ENCODE data around the gene RIPOR1. TPM values are rescaled to one million over a fixed set of nuclear protein-coding genes. Genes with fewer than 3 reads are reported as not detected.
"Not testable (repeated sequence)": the region's sequence is repeated elsewhere in the genome, so short reads cannot be mapped to it uniquely, and the experiment has no call there.

Gene RIPOR1
- total RNA-seq, 1 donor from 2014 or later = 159 TPM

DNA sequence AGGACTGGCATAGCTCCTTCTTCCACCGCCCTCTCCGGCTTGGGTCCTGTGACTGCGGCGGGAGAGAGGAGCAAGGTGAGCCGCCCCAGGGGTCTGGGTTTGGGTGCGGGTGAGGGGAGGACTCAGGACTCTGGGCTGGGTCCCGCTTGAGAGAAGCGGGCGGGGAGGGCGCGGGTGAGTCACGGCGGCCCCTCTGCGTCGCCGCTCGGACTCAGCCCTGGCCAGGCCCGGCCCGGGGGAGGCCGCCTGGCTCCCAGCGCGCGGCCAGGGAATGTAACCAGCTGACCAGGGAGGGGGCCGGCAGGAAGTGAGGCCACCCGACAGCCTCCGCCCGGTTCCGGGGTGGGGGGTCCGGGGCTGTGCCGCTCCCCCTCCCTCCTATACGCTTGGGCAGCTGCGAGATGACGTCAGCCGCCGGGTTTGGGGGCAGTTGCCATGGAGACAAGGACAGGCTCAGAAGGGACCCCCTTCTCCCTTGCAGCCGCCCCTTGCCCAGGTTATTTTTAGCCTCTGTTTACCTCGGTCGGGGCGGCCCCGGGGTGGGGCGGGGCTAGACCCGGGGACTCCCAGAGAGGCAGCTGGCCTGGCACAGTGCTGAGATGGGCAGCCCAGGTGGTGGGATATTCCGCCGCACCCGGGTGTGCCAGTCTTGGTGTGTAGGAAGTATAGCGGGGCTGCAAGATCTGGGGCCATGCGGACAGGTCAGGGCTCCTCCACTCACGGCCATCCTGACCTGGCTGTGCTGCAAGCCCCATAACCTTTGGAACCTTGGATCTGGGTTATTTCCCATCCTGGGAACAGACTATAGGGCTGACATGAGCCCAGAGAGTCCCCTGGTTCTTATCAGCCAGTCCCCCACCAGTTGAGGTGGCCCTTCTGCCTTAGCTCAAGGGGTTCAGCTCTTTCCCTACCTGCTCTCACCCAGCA is 1.6 kb downstream of the RIPOR1 start:
- peak overlapping the region; percentile 95 for H3K27ac Mint-ChIP-seq
- peaks cover 14% of the 10 kb centered on the region for H3K36me3 Mint-ChIP-seq (ENCODE audit: low read depth)
- peak overlapping the region; percentile 90 for H3K4me3 Mint-ChIP-seq
- H3K9me3 Mint-ChIP-seq = no peaks in the 10 kb centered on the region
- peaks cover 61% of the 10 kb centered on the region for H3K4me1 Mint-ChIP-seq
- DNase-seq (peak; percentile 81), ATAC-seq (ENCODE audit: low read depth) (peak; percentile 65)
- intact Hi-C loops (cut with micrococcal nuclease) = loop anchor here (1.0 kb wide), 3 partner anchors 8 to 32 kb away; partner anchors contain the start of gene CTCF
- ChIA-PET POLR2A (interaction anchor here (0.6 to 6.0 kb wide), 15 partner anchors 7 to 554 kb away, joined by 3 to 79 read pairs (median 10); partner anchors contain the start of genes ACD, ATP6V0D1, CARMIL2 and CTCF), CTCF (interaction anchor here (0.6 to 4.9 kb wide), 9 partner anchors 9 to 286 kb away, joined by 3 to 50 read pairs (median 6); partner anchors contain the start of genes CARMIL2 and CTCF)
- H3K27me3 Mint-ChIP-seq = no peaks in the 10 kb centered on the region
- TF ChIP-seq, protein P1, sequence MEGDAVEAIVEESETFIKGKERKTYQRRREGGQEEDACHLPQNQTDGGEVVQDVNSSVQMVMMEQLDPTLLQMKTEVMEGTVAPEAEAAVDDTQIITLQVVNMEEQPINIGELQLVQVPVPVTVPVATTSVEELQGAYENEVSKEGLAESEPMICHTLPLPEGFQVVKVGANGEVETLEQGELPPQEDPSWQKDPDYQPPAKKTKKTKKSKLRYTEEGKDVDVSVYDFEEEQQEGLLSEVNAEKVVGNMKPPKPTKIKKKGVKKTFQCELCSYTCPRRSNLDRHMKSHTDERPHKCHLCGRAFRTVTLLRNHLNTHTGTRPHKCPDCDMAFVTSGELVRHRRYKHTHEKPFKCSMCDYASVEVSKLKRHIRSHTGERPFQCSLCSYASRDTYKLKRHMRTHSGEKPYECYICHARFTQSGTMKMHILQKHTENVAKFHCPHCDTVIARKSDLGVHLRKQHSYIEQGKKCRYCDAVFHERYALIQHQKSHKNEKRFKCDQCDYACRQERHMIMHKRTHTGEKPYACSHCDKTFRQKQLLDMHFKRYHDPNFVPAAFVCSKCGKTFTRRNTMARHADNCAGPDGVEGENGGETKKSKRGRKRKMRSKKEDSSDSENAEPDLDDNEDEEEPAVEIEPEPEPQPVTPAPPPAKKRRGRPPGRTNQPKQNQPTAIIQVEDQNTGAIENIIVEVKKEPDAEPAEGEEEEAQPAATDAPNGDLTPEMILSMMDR (IDR thresholded peaks at IDR 0.05) = no peak

- DNase-seq (no peak), ATAC-seq (ENCODE audit: low read depth) (peak; percentile 10)
- Mint-ChIP-seq H3K27ac (peak overlapping the region; percentile 91), H3K4me1 (peaks cover 67% of the 10 kb centered on the region), H3K36me3 (ENCODE audit: low read depth) (peaks cover 17% of the 10 kb centered on the region), H3K9me3 (no peaks in the 10 kb centered on the region), H3K4me3 (peak overlapping the region; percentile 84), H3K27me3 (no peaks in the 10 kb centered on the region)
- CTCF ChIA-PET = interaction anchor here (0.9 to 4.9 kb wide), 6 partner anchors 10 to 113 kb away, joined by 3 to 50 read pairs (median 8); partner anchors contain the start of genes ATP6V0D1 and CARMIL2
- TF ChIP-seq, protein P1 (IDR thresholded peaks at IDR 0.05) = no peak
- POLR2A ChIA-PET = interaction anchor here (0.9 to 6.0 kb wide), 12 partner anchors 8 to 138 kb away, joined by 3 to 79 read pairs (median 7); partner anchors contain the start of genes ACD, ATP6V0D1, CARMIL2 and CTCF
- intact Hi-C loops (cut with micrococcal nuclease) = no loop called here
These were observed 2.6 kb downstream of the RIPOR1 start for GRCh38 chr16:67531247-67531646.

- Mint-ChIP-seq H3K27ac (peak overlapping the region; percentile 91), H3K9me3 (no peaks in the 10 kb centered on the region), H3K27me3 (no peaks in the 10 kb centered on the region), H3K4me3 (peak overlapping the region; percentile 45), H3K36me3 (ENCODE audit: low read depth) (peaks cover 19% of the 10 kb centered on the region), H3K4me1 (peaks cover 73% of the 10 kb centered on the region)
- ATAC-seq (ENCODE audit: low read depth) (no peak), DNase-seq (no peak)
- intact Hi-C loops (cut with micrococcal nuclease) = no loop called here
- ChIA-PET CTCF (interaction anchor here (0.6 to 4.9 kb wide), 7 partner anchors 12 to 372 kb away, joined by 4 to 50 read pairs (median 6); partner anchors contain the start of genes ATP6V0D1, CARMIL2 and CTCF), POLR2A (interaction anchor here (1.0 to 6.0 kb wide), 9 partner anchors 12 to 127 kb away, joined by 3 to 77 read pairs (median 10); partner anchors contain the start of genes ACD, ATP6V0D1, CARMIL2 and CTCF)
- TF ChIP-seq, protein P1 (IDR thresholded peaks at IDR 0.05) = no peak
These were observed 4.5 kb downstream of the RIPOR1 start for GRCh38 chr16:67533024-67533560.

- ATAC-seq (ENCODE audit: low read depth); DNase-seq; H3K9me3 Mint-ChIP-seq; H3K4me3 Mint-ChIP-seq; H3K27me3 Mint-ChIP-seq; intact Hi-C loops (cut with micrococcal nuclease): not testable (repeated sequence)
- ChIA-PET POLR2A (interaction anchor here (0.7 to 6.0 kb wide), 9 partner anchors 12 to 661 kb away, joined by 3 to 77 read pairs (median 5); partner anchors contain the start of genes ACD and CARMIL2), CTCF (interaction anchor here (1.4 to 2.7 kb wide), 2 partner anchors 13 to 111 kb away, joined by 4 to 9 read pairs; partner anchors contain the start of gene CARMIL2)
- H3K27ac Mint-ChIP-seq = peak overlapping the region; percentile 91
- H3K4me1 Mint-ChIP-seq = peaks cover 80% of the 10 kb centered on the region
- H3K36me3 Mint-ChIP-seq (ENCODE audit: low read depth) = peaks cover 22% of the 10 kb centered on the region
These were observed 5.4 kb downstream of the RIPOR1 start for GRCh38 chr16:67533987-67534386.

- H3K4me3 Mint-ChIP-seq = no peak overlapping the region
- peak overlapping the region; percentile 91 for H3K27ac Mint-ChIP-seq
- H3K27me3 Mint-ChIP-seq = no peaks in the 10 kb centered on the region
- POLR2A ChIA-PET = interaction anchor here (0.7 to 6.0 kb wide), 10 partner anchors 11 to 661 kb away, joined by 3 to 77 read pairs (median 6); partner anchors contain the start of gene CARMIL2
- CTCF ChIA-PET = interaction anchor here (1.2 to 1.3 kb wide), 2 partner anchors 14 to 133 kb away, joined by 3 to 4 read pairs; partner anchors contain the start of genes C16orf86 and ENKD1
- intact Hi-C loops (cut with micrococcal nuclease) = no loop called here
- ATAC-seq (ENCODE audit: low read depth) = no peak
- no peak for DNase-seq
- TF ChIP-seq, protein P1 (IDR thresholded peaks at IDR 0.05) = no peak
- no peaks in the 10 kb centered on the region for H3K9me3 Mint-ChIP-seq
- peaks cover 84% of the 10 kb centered on the region for H3K4me1 Mint-ChIP-seq
- peaks cover 27% of the 10 kb centered on the region for H3K36me3 Mint-ChIP-seq (ENCODE audit: low read depth)
These were observed 5.8 kb downstream of the RIPOR1 start for GRCh38 chr16:67534431-67534830.
